Testis (tissue), 3 donors: ENCODE measurements around the gene GOLPH3. TPM values are rescaled to one million over a fixed set of nuclear protein-coding genes. Genes with fewer than 3 reads are reported as not detected.

Experiments used
- DNase-seq: peaks from one replicate; pipeline ENCODE4 v3.0.0-alpha.2; 2019
- H3K27ac ChIP-seq, 2 donors: fragments of 200-600 bp; sonication (generic); one replicate each; pipeline ENCODE4 v1.5.1; 2019
- H3K27me3 ChIP-seq: fragments of 200-600 bp; sonication (generic); one replicate; pipeline ENCODE4 v1.5.1; 2019
- H3K36me3 ChIP-seq: fragments of 200-600 bp; sonication (generic); one replicate; pipeline ENCODE4 v1.5.1; 2017; ENCODE audit warnings: low read depth; ENCODE audit errors: missing control alignments
- H3K4me1 ChIP-seq: fragments of 200-600 bp; sonication (generic); one replicate; pipeline ENCODE4 v1.5.1; 2019
- H3K4me3 ChIP-seq, 2 donors: fragments of 200-600 bp; sonication (generic); one replicate each; pipeline ENCODE4 v1.5.1; 2017 to 2019
- H3K9me3 ChIP-seq: fragments of 200-600 bp; sonication (generic); one replicate; pipeline ENCODE4 v1.5.1; 2017
- POLR2A ChIP-seq: fragments of 450-650 bp; IDR thresholded peaks from one replicate; pipeline ENCODE4 v1.6.1; 2017; ENCODE audit warnings: antibody characterized with exemption, mild to moderate bottlenecking, moderate library complexity
- WGBS, 2 donors: methylation state at CpG; one replicate each; pipeline ENCODE4 v1.1.5; 2018; 5-methylcytosine and 5-hydroxymethylcytosine counted together
- intact Hi-C: fragments of 100-400 bp; cut with DNase I; formaldehyde crosslinking; loops from one replicate; pipeline ENCODE4 v1.15.1; 2023; ENCODE audit warnings: low total_unique reads
- polyA plus RNA-seq: library from polyadenylated mRNA; stranded (reverse); fragments of 350-450 nt; fragmentation: Illumina TruSeq; extraction: RNeasy Lipid Tissue Mini Kit (QIAGEN cat#74804); gene quantifications from one replicate; pipeline ENCODE4 v1.2.3, GENCODE V29; 2014; ENCODE audit warnings: low read depth, low replicate concordance; ENCODE audit not compliant: insufficient read depth
- total RNA-seq, 2 donors: library from RNA; depleted of rRNA; stranded (reverse); fragments of >200 nt; gene quantifications; one replicate each; pipeline ENCODE4 v1.2.3, GENCODE V29; 2016
- TF ChIP-seq, protein P1 (sequence below), 3 experiments: fragments of 450-650 bp in 2 of 3; fragments of 200-600 bp in 1 of 3; sonication (generic) in 1 of 3; IDR thresholded peaks; one replicate each; pipeline ENCODE4 v1.5.1; 2016 to 2019; ENCODE audit warnings: antibody characterized with exemption in 3 of 3, mild to moderate bottlenecking in 2 of 3, moderate library complexity in 1 of 3

The GOLPH3 gene
- total and polyA plus RNA-seq, 3 donors from 2014 or later: 54.2 to 102 (median 88.7) TPM

DNA sequence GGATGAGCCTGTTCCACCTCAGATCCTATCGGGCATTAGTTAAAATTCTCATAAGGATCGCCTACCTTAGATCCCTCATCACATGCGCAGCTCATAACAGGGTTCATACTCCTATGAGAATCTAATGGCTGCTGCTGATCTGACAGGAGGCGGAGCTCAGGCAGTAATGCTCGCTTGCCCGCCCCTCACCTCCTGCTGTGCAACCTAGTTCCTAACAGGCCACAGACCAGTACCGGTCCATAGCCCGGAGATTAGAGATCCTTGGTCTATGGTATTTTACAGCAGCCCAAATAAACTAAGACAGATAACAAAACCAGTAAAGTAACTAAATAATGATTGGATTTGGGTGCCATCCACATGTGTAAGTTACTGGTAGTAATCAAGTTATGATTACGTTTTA lies 17.5 kb downstream of the GOLPH3 start:
- Histone ChIP-seq H3K4me1 (peaks cover 32% of the 10 kb centered on the region), H3K36me3 (no peaks in the 10 kb centered on the region), H3K27ac (no peak overlapping the region), H3K4me3 (no peak overlapping the region), H3K27me3 (no peaks in the 10 kb centered on the region), H3K9me3 (no peaks in the 10 kb centered on the region)
- intact Hi-C loops: no loop called here
- DNase-seq: no peak
- TF ChIP-seq POLR2A: no peak
- TF ChIP-seq, protein P1, sequence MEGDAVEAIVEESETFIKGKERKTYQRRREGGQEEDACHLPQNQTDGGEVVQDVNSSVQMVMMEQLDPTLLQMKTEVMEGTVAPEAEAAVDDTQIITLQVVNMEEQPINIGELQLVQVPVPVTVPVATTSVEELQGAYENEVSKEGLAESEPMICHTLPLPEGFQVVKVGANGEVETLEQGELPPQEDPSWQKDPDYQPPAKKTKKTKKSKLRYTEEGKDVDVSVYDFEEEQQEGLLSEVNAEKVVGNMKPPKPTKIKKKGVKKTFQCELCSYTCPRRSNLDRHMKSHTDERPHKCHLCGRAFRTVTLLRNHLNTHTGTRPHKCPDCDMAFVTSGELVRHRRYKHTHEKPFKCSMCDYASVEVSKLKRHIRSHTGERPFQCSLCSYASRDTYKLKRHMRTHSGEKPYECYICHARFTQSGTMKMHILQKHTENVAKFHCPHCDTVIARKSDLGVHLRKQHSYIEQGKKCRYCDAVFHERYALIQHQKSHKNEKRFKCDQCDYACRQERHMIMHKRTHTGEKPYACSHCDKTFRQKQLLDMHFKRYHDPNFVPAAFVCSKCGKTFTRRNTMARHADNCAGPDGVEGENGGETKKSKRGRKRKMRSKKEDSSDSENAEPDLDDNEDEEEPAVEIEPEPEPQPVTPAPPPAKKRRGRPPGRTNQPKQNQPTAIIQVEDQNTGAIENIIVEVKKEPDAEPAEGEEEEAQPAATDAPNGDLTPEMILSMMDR (IDR thresholded peaks at IDR 0.05): no peak
- 74 to 80% methylated on average over 9 of the region's 9 CpGs for WGBS, 2 donors

DNA sequence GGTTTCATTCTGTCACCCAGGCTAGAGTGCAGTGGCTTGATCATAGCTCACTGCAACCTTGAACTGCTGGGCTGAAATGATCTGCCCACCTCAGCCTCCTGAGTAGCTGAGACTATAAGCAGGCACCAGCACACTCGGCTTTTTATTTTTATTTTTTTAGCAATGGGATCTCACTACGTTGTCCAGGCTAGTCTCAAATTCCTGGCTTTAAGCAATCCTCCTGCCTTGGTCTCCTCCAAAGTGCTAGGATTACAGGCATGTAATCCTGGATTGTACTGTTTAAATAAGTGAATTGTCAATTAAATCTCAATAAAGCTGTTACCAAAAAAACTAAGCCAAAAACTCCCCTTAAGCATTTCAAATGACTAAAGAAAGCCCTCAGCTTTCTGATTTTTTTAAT lies 18.9 kb downstream of the GOLPH3 start:
- WGBS, 2 donors: 75 to 80% methylated on average over 2 of the region's 2 CpGs
- Histone ChIP-seq H3K27me3 (no peaks in the 10 kb centered on the region), H3K4me1 (peaks cover 28% of the 10 kb centered on the region), H3K27ac (no peak overlapping the region), H3K36me3 (no peaks in the 10 kb centered on the region), H3K9me3 (no peaks in the 10 kb centered on the region), H3K4me3 (no peak overlapping the region)
- DNase-seq: no peak
- TF ChIP-seq POLR2A: no peak
- TF ChIP-seq, protein P1 (IDR thresholded peaks at IDR 0.05): no peak
- intact Hi-C loops: no loop called here

DNA sequence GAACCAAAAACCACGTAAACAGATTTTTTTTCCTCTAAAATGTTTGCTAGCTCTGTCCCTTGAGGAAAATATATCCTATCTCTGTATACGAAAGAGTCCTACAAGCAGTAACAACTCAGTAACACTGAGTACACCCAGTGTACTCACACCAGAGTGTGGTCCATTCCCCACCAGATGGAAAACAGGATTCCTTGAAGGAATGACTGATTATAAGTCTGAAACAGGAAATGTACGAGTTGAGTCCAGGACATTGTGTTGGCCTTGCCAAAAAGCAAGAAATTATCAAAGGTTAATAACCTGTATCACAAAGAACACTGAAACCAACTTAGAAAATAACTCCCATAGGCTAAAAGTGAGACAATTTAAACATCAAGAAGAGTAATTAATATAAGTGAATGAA lies 20.4 kb downstream of the GOLPH3 start:
- Histone ChIP-seq H3K4me1 (peaks cover 13% of the 10 kb centered on the region), H3K9me3 (no peaks in the 10 kb centered on the region), H3K36me3 (no peaks in the 10 kb centered on the region), H3K27ac (peak overlapping the region in 1 of 2 donors; percentile 33), H3K27me3 (no peaks in the 10 kb centered on the region), H3K4me3 (no peak overlapping the region)
- 32 to 40% methylated on average over 3 of the region's 3 CpGs for WGBS, 2 donors
- TF ChIP-seq, protein P1 (IDR thresholded peaks at IDR 0.05): no peak
- TF ChIP-seq POLR2A: no peak
- DNase-seq: no peak
- intact Hi-C loops: no loop called here

DNA sequence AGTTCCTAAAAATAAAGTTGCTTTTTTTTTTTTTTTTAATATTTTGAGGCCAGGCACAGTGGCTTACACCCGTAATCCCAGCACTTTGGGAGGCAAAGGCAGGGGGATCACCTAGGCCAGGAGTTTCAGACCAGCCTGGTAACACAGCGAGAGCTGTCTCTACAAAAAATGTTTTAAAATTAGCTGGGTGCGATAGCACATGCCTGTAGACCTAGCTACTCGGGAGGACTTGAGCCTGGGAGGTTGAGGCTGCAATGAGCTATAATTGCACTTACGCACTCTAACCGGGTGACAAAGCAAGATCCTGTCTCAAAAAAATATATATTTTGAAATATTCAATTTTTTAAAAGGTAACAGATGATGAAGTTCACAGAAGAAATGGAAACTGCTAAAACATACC lies 22.9 kb downstream of the GOLPH3 start:
- Histone ChIP-seq H3K27me3 (no peaks in the 10 kb centered on the region), H3K27ac (no peak overlapping the region), H3K9me3 (no peaks in the 10 kb centered on the region), H3K4me1 (peaks cover 8% of the 10 kb centered on the region), H3K4me3 (no peak overlapping the region), H3K36me3 (no peaks in the 10 kb centered on the region)
- TF ChIP-seq, protein P1 (IDR thresholded peaks at IDR 0.05): no peak
- no peak for TF ChIP-seq POLR2A
- intact Hi-C loops: no loop called here
- WGBS, 2 donors: 91 to 92% methylated on average over 6 of the region's 6 CpGs
- no peak for DNase-seq

DNA sequence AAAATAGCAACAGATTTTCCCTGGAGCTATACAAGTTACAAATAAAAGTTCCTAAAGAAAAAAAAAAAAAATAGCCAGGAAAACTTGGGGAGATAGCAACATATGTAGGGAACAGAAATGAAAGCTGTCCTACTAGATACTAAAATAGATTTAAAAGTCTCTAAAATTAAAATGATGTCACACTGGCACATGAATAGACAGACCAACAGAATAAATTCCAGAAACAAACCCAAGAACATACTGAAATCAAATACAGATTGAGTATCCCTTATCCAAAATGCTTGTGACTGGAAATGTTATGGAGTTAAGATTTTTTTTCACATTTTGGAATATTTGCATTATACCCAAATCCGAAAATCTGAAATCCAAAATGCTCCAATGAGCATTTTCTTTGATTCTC lies 23.8 kb downstream of the GOLPH3 start:
- no peaks in the 10 kb centered on the region for H3K36me3 ChIP-seq
- H3K4me3 ChIP-seq: no peak overlapping the region
- TF ChIP-seq, protein P1 (IDR thresholded peaks at IDR 0.05): no peak
- no peak for TF ChIP-seq POLR2A
- H3K27me3 ChIP-seq: no peaks in the 10 kb centered on the region
- H3K27ac ChIP-seq: no peak overlapping the region
- intact Hi-C loops: no loop called here
- 88 to 97% methylated on average over 1 of the region's 1 CpG for WGBS, 2 donors
- peaks cover 17% of the 10 kb centered on the region for H3K4me1 ChIP-seq
- DNase-seq: no peak
- H3K9me3 ChIP-seq: no peaks in the 10 kb centered on the region
